GM18526 (cell line): ENCODE results near the gene MTHFSD.

ENCODE experiments used
- POLR2A ChIP-seq: IDR thresholded peaks from 3 replicates; pipeline ENCODE4 v1.6.1; 2011; ENCODE audit not compliant: insufficient read length; ENCODE audit errors: extremely low read depth

Gene MTHFSD

DNA sequence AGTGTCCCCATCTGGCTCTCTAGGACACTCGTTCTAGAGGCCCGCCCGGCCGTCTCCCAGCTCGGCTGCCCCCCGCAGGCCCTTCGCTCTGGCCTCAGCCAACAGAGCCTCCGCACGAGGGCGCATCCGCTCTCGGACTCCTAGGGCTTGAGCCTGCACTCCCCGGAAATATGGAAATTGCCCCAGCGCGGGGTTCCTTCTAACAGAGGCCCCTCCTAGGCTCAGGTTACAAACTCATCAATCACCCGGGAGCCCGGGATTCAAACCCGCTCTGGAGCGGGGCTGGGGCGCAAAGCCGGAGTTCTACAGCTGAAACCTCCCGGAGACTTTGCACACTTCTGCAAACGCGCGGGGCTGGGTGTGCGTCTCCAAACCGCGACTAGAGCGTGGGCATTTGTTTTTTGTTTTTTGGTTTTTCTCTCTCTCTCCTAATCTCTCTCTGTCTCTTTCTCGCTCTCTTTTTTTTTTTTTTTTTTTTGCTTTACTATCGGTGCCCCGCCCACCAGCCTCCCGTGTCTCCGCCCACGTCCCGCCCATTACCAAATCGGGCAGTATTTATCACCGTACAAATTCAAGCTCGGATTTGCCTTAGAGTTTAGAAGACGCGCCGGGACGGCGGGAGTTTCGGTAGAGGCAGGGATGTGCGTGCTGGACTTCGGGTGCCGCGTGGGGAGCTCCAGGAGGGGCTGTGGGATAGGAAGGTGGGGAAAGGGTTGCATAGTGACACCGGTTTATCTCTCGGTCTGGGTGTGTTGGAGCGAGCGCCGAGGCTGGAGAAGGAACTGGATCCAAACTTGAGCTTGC is 20.9 kb upstream of the MTHFSD start:
- no peak for TF ChIP-seq POLR2A

DNA sequence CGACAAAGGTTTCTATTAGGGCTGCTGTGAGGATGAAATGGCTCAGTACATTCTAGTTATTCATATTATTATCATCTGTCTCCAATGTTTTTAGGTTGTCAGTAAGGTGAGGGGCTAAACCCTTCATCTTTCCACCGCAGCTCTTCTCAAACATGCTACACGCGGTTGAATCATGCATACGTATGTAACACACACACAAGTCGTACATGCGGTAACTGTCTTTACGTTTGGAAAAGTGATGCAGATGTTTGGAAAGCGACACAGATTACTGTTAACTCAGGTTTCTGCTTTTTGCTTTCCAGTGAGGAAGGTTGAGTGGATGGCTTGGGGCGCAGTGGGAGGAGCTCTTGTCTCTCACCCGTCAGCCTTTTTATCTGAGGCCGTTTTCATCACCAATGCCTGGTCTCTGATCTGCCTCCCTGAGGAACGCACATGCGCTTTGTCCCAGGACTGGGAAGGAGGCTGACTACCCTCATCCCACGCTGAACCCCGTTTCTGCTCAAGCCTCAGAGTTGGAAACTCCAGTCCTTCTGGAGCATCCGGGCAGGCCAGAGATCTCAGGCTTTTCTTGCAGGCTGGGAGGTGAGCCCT is 20.2 kb upstream of the MTHFSD start:
- TF ChIP-seq POLR2A: no peak

DNA sequence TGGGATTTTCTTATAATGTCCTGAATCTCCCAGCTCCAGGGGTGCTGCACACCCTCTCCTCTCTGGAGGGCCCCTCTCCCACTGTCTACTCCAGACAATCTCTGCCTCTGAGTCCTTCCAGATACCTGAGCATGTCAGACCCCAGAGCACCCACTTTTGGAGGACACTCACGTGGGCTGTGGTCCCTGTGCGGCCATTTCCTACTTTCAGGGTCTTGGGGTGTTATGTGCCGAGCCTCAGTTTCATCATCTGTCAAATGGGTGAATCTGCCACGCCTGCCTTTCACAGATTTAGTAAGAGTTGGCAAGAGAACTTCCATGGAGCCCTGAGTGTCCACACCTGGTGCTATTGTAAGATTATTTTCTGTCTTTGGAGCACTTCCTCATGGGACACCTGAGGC is 19.6 kb upstream of the MTHFSD start:
- no peak for TF ChIP-seq POLR2A

DNA sequence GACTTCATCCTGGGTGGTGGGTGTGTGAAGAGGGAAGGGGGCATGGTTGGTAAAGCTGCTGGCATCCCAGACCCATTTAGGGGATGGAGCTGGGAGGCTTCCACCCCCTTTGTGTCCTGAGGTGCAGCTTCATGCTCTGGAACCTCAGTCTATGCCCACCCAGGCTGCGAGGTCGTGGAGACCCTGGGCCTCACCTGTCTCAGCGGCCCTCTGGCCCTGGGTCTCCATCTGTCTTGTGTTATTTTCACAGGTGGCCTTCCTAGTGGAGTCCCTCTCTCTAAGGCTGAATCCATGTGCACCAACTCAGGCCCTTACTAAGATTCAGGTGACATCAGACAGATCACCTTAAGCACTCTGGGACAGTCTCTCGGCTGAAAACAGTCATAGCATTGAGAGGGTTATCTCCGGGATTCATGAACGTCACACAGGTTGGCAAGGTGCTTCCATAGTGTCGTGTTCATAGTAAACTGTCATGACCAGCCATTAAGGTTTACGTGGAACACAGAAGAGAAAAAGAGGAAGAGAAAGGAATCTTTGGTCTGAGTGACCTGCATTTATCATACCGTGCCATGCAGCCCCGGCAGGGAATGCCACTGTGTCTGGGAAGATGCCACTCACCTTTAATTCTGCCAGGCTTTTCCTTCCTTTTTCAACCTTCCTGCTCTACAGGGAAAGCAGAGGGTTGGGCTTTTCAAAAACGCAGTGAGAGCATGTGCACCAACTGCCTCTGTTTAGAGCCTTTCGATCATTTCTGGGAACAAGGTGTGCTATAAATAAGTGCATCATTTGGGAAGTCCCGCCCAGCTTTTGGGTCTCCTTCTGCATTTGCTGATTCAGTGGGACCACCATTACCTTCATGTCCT is 18.8 kb upstream of the MTHFSD start:
- TF ChIP-seq POLR2A: no peak

DNA sequence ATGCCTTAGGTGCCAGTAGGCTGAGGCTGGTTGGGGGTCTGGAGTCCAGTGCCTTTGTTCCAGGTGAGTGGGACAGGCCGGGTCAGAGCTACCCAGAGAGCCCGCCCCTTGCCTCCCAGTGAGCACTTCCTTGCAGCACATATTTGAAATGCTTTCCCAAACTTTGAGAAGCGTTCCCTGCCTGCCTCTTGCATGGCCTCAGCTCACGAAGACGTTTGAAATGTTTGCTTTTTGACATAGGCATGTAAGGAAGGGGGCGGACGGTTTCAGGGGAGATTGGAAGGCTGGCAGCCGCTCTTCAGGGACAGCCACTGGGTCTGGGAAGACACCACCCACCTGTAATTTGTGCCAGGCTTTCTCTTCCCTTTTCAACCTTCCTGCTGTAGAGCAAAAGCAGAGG is 18.2 kb upstream of the MTHFSD start:
- TF ChIP-seq POLR2A: no peak

DNA sequence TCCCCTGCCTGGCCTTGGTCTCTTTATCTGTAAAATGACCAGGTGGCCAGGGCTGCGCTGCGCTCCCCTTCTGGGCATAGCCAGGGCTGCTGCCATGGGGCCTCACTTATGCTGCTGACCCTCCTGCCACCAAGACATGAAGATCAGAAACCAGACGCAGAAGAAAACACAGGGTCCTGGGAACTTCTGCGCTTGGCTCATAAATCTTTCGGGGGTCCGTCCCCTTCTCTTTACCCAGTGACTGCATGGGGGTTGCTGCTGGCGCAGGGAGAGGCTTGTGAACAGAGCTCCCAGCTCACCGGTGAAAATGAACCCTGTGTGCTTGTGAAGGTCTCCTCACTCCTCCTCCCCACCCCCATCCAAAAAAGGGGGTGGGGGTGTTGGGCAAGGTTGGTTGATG is 17.6 kb upstream of the MTHFSD start:
- no peak for TF ChIP-seq POLR2A

DNA sequence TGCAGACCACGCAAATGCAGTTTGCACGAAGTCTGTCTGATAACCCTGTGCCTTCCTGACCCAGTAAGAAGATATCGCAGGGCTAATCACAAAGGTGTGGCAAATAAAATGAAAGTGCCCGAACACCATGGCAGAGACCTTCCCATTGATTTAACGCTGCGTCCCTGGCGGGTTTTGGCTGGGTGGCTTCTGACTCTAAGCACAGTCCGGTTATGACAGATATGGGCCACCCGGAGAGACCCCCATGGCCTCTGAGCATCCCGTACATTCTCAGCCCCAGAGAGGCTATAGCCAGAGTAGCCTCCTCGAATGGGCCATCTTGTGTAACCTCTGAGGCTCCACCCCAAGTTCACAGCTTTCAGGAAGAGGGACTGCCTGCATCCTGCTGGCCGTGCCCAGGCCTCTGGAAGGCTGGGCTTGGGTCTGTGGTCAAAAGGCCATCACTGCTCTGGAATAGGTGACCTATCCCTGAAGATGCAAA is 17.0 kb upstream of the MTHFSD start:
- TF ChIP-seq POLR2A: no peak

DNA sequence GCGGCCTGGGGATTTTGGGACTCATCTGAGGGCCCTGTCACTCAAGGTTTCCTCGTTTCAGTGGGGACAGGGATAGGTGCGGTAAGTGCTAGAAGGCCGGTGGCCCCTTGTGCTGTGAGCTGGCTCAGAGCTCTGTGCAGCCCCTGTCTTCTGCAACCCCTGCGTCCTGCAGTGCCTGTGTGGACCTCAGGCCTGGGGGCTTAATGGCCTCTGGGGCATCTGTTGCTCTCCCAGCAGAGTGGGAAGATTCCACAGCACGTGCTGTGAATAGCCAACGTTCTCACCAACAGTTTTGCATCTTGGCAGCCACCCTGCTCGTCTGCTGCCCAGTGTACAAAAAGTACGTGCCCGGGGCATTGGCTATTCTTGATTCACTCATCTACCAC is 16.5 kb upstream of the MTHFSD start:
- no peak for TF ChIP-seq POLR2A

DNA sequence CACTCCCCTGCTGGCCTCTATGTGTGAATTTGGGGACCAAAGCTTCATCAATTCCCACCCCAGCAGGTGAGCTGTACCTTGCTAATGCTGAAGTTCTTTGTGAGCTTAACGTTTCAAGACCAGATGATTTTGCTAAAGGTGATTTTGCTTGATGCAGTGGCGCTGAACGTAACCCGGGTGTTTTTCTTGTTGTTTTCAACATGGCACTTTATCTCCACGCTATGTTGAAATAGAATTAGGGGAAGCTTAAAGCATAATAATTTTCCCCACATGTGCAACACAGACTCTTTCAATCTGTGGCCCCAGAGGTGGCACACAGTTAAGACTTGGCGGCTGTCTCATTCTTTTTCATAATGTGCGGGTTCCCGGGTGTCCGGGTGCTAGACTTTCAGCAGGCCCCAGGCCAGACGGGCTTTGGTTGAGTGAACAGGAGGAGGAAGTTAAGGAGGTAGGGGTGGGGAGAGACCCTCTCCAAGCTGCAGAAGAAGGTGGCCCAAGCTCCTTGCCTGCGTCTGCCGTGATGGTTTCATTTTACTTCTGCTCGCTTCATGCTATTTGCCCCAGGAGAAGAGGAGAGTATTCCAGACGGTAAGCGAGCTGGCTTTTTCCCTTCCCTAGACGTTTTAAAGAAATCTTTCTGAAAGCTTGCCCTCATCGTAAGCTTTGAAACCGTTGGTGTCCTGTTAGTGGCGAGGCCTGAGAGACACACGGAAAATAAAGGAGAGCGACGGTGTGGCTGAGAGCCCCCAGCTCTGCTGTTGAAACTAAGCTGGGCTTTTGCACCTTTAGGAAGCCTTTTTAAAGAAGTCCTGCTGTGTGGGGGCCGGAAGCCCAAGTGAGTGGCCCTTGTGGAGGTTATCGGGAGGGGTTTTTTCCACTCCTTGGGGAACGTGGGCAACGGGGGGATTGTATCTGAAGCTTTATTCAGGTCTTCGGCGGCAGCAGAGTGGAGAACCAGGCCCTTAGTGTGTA is 15.8 kb upstream of the MTHFSD start:
- TF ChIP-seq POLR2A: no peak

DNA sequence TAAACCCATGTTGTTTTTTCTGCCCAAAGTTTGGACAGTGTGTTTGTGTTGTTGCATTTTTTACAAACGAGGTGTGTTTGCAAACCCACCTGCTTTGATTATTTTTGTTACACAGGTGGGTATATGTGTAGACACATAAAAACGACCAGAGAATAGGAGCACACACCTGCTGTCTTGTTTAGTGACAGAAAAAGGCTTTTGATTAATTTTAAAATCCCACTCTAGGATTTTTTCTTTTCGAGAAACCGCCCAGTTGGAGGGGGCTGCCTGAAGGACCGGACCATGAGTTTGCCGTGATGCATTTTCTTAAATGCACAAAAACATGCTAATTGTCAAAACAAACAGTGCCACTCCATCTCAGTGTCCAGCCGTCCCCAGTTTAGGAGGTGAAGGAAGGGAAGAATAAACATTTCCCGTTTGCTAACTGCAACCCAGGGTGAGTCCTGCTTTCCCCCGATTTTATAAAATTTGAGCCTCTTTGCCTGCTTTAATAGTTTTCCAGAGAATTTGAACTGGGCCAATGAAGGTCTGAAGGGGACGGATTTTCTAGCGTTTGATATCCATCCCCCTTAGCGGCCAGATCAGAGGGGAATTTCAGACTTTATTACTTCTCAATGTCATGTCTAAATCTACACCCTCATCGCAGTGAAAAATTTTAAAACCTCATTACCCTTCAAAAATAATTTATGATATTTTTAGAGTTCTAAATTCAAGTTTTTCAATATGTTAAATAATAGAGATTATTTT is 14.8 kb upstream of the MTHFSD start:
- TF ChIP-seq POLR2A: no peak

DNA sequence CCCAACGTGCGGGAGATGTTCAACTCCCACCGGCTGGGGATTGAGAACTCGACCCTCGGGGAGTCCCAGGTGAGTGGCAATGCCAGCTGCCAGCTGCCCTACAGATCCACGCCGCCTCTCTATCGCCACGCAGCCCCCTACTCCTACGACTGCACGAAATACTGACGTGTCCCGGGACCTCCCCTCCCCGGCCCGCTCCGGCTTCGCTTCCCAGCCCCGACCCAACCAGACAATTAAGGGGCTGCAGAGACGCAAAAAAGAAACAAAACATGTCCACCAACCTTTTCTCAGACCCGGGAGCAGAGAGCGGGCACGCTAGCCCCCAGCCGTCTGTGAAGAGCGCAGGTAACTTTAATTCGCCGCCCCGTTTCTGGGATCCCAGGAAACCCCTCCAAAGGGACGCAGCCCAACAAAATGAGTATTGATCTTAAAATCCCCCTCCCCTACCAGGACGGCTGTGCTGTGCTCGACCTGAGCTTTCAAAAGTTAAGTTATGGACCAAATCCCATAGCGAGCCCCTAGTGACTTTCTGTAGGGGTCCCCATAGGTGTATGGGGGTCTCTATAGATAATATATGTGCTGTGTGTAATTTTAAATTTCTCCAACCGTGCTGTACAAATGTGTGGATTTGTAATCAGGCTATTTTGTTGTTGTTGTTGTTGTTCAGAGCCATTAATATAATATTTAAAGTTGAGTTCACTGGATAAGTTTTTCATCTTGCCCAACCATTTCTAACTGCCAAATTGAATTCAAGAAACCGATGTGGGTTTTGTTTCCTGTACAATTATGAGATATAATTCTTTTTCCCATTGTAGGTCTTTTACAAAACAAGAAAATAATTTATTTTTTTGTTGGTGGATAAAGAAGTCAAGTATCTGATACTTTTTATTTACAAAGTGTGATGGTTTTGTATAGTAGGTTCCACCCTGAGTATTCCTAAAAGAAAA is 13.9 kb upstream of the MTHFSD start:
- no peak for TF ChIP-seq POLR2A

DNA sequence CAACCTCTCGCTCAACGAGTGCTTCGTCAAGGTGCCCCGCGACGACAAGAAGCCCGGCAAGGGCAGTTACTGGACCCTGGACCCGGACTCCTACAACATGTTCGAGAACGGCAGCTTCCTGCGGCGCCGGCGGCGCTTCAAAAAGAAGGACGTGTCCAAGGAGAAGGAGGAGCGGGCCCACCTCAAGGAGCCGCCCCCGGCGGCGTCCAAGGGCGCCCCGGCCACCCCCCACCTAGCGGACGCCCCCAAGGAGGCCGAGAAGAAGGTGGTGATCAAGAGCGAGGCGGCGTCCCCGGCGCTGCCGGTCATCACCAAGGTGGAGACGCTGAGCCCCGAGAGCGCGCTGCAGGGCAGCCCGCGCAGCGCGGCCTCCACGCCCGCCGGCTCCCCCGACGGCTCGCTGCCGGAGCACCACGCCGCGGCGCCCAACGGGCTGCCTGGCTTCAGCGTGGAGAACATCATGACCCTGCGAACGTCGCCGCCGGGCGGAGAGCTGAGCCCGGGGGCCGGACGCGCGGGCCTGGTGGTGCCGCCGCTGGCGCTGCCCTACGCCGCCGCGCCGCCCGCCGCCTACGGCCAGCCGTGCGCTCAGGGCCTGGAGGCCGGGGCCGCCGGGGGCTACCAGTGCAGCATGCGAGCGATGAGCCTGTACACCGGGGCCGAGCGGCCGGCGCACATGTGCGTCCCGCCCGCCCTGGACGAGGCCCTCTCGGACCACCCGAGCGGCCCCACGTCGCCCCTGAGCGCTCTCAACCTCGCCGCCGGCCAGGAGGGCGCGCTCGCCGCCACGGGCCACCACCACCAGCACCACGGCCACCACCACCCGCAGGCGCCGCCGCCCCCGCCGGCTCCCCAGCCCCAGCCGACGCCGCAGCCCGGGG is 12.9 kb upstream of the MTHFSD start:
- no peak for TF ChIP-seq POLR2A
